GM12872 (cell line): ENCODE data around the gene PLIN4.

ENCODE experiments used
- TF ChIP-seq, protein P1 (sequence below): IDR thresholded peaks from 3 replicates; pipeline ENCODE4 v1.5.1; 2011; ENCODE audit warnings: low read depth, mild to moderate bottlenecking, low read length, moderate library complexity; ENCODE audit not compliant: insufficient read depth

Gene PLIN4

DNA sequence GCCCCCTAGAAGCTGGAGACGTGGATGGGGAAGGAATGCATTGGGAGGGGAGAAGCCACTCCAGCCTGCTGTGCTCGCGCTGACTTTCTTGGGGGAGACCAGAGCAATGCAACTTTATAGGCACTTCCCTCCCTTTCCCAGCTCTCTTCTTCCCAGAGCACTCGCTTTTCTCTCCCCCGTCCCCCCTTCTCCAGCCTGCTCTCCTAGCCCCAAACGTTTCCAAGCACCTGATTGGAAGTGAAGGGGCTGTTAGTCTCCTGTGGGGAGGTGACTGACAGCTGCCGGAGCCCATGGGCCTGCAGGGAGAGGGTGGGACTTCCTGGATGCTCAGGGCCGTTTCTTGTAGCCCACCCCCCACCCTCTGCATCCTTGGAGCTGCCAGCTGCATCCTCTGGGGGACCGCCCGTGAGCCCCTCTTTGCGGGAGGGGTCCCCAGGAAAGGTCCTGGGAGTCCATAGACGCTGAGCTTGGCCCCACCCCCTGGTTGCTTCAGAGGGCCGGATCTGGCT, 43.7 kb downstream of the PLIN4 start:
- TF ChIP-seq, protein P1, sequence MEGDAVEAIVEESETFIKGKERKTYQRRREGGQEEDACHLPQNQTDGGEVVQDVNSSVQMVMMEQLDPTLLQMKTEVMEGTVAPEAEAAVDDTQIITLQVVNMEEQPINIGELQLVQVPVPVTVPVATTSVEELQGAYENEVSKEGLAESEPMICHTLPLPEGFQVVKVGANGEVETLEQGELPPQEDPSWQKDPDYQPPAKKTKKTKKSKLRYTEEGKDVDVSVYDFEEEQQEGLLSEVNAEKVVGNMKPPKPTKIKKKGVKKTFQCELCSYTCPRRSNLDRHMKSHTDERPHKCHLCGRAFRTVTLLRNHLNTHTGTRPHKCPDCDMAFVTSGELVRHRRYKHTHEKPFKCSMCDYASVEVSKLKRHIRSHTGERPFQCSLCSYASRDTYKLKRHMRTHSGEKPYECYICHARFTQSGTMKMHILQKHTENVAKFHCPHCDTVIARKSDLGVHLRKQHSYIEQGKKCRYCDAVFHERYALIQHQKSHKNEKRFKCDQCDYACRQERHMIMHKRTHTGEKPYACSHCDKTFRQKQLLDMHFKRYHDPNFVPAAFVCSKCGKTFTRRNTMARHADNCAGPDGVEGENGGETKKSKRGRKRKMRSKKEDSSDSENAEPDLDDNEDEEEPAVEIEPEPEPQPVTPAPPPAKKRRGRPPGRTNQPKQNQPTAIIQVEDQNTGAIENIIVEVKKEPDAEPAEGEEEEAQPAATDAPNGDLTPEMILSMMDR: no peak

GRCh38 chr19:4473763-4474513, 44.3 kb downstream of the PLIN4 start:
- TF ChIP-seq, protein P1: no peak

- TF ChIP-seq, protein P1: no peak
Observed at GRCh38 chr19:4473011-4473762, 45.1 kb downstream of the PLIN4 start.

- TF ChIP-seq, protein P1: no peak
Observed at GRCh38 chr19:4472174-4472974, 45.9 kb downstream of the PLIN4 start, which contains the start of gene HDGFL2. Gene HDGFL2 (plus strand): TSS chr19:4472297. CDS start chr19:4472351, 54 bp downstream.

DNA sequence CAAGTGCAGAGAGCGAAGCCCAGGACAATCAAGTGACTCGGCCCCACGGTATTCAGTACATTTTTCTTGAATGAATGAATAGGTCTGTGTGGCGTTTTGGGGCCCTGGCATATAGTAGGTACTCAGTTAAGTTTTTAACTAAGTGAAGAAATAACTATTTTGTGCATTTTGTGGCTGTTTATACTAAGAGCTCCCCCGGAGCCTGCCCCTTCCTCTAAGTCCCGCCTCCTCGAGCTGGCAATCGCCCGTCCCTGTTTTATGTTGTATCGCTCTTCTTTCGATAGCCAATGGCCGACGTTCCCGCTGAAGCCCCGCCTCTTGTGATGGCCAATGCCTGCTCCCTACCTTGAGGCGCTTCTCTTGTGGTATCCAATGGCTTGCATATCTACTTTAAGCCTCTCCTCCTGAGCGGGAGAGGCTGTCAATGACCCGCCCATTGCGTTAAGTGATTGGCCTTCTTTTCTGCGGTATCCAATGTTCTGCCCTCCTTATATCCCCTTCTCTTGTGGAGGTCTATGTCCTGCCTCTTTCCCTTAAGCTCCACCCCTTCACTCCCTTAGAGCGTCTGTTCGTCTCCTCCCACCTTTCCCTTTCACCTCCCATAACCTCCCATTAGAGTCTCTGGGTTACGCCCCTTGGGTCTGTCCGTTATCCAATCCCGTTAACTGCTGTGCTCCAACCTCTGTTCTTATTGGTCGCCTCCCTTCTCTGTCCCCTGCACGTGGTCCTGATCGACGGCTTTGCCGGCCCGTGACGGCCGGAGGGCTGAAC, 46.7 kb downstream of the PLIN4 start:
- TF ChIP-seq, protein P1: no peak

- TF ChIP-seq, protein P1: no peak
Observed at GRCh38 chr19:4467835-4468234, 50.5 kb downstream of the PLIN4 start.
